Natural killer cell treated with Interleukin-12 subunit alpha and Interleukin-12 subunit beta and Interleukin-15 and Interleukin-18, amount 100 ng/mL, for 72 hours (primary cell): ENCODE results near the gene WDFY2. TPM values are rescaled to one million over a fixed set of nuclear protein-coding genes. Genes with fewer than 3 reads are reported as not detected.
A peak's percentile ranks its signal among the peaks of the same experiment; 100 is the strongest.

Experiments used
- ATAC-seq, 2 donors: fragments of 150-1000 bp; cut with Tn5 transposase in 1 of 2; sonication (Bioruptor Pico), chemical (Tn5 transposase) in 1 of 2; 2 replicates each; pipeline ENCODE4 v1.10.0; 2021
- DNase-seq: peaks from one replicate; pipeline ENCODE4 v3.0.0; 2022; ENCODE audit warnings: low spot score
- H3K27ac Mint-ChIP-seq, 2 donors: 1 replicate in 1 of 2; 2 replicates in 1 of 2; pipeline ENCODE4 v1.8.0; 2022; ENCODE audit warnings: mixed read lengths in 2 of 2, mild to moderate bottlenecking in 1 of 2, moderate library complexity in 1 of 2
- H3K27me3 Mint-ChIP-seq, 2 donors: 1 replicate in 1 of 2; 2 replicates in 1 of 2; pipeline ENCODE4 v1.8.0; 2022; ENCODE audit warnings: mixed read lengths in 2 of 2
- H3K36me3 Mint-ChIP-seq: one replicate; pipeline ENCODE4 v1.8.0; 2022; ENCODE audit warnings: mixed read lengths
- H3K4me1 Mint-ChIP-seq, 2 donors: 1 replicate in 1 of 2; 2 replicates in 1 of 2; pipeline ENCODE4 v1.8.0; 2022; ENCODE audit warnings: low read depth in 2 of 2, mixed read lengths in 2 of 2, mild to moderate bottlenecking in 1 of 2
- H3K4me3 Mint-ChIP-seq: one replicate; pipeline ENCODE4 v1.8.0; 2022; ENCODE audit warnings: mixed read lengths
- H3K9me3 Mint-ChIP-seq: 2 replicates; pipeline ENCODE4 v1.8.0; 2022; ENCODE audit warnings: mixed read lengths
- total RNA-seq, 2 donors: library from RNA; stranded (reverse); gene quantifications; one replicate each; pipeline ENCODE4 v1.2.3, GENCODE V29; 2022

Gene WDFY2
- total RNA-seq, 2 donors from 2014 or later: 9.3 to 12.1 TPM

GRCh38 chr13:51771418-51772104, 187.3 kb downstream of the WDFY2 start:
- H3K36me3 Mint-ChIP-seq: no peaks in the 10 kb centered on the region
- peaks cover 0 to 4% of the 10 kb centered on the region in 2 donors for H3K4me1 Mint-ChIP-seq
- ATAC-seq (no peak), DNase-seq (no peak)
- H3K27ac Mint-ChIP-seq: no peak overlapping the region
- no peaks in the 10 kb centered on the region for H3K9me3 Mint-ChIP-seq
- no peak overlapping the region for H3K4me3 Mint-ChIP-seq
- H3K27me3 Mint-ChIP-seq: no peaks in the 10 kb centered on the region

- Mint-ChIP-seq H3K27ac (no peak overlapping the region), H3K27me3 (no peaks in the 10 kb centered on the region), H3K36me3 (no peaks in the 10 kb centered on the region), H3K4me3 (no peak overlapping the region), H3K4me1 (peaks cover 0 to 4% of the 10 kb centered on the region in 2 donors), H3K9me3 (no peaks in the 10 kb centered on the region)
- no peak for DNase-seq
- no peak for ATAC-seq
Observed at GRCh38 chr13:51772105-51772455, 187.8 kb downstream of the WDFY2 start.

- DNase-seq (no peak), ATAC-seq (no peak)
- no peaks in the 10 kb centered on the region for H3K9me3 Mint-ChIP-seq
- peaks cover 0 to 4% of the 10 kb centered on the region in 2 donors for H3K4me1 Mint-ChIP-seq
- no peaks in the 10 kb centered on the region for H3K27me3 Mint-ChIP-seq
- H3K4me3 Mint-ChIP-seq: no peak overlapping the region
- no peak overlapping the region for H3K27ac Mint-ChIP-seq
- no peaks in the 10 kb centered on the region for H3K36me3 Mint-ChIP-seq
Observed at GRCh38 chr13:51772781-51773180, 188.5 kb downstream of the WDFY2 start.

- Mint-ChIP-seq H3K4me3 (no peak overlapping the region), H3K27me3 (no peaks in the 10 kb centered on the region), H3K4me1 (no peaks in the 10 kb centered on the region), H3K9me3 (no peaks in the 10 kb centered on the region), H3K36me3 (no peaks in the 10 kb centered on the region), H3K27ac (no peak overlapping the region)
- DNase-seq (no peak), ATAC-seq (no peak)
Observed at GRCh38 chr13:51773515-51773914, 189.3 kb downstream of the WDFY2 start.

- Mint-ChIP-seq H3K27me3 (no peaks in the 10 kb centered on the region), H3K9me3 (no peaks in the 10 kb centered on the region), H3K27ac (no peak overlapping the region), H3K36me3 (no peaks in the 10 kb centered on the region), H3K4me3 (no peak overlapping the region), H3K4me1 (peaks cover 0 to 2% of the 10 kb centered on the region in 2 donors)
- DNase-seq: no peak
- ATAC-seq: no peak
Observed at GRCh38 chr13:51776179-51776578, 191.9 kb downstream of the WDFY2 start.

- ATAC-seq: no peak
- no peak for DNase-seq
- H3K36me3 Mint-ChIP-seq: no peaks in the 10 kb centered on the region
- no peak overlapping the region for H3K4me3 Mint-ChIP-seq
- peaks cover 0 to 5% of the 10 kb centered on the region in 2 donors for H3K4me1 Mint-ChIP-seq
- no peaks in the 10 kb centered on the region for H3K9me3 Mint-ChIP-seq
- H3K27me3 Mint-ChIP-seq: no peaks in the 10 kb centered on the region
- H3K27ac Mint-ChIP-seq: no peak overlapping the region
Observed at GRCh38 chr13:51777921-51778320, 193.7 kb downstream of the WDFY2 start.

- Mint-ChIP-seq H3K9me3 (no peaks in the 10 kb centered on the region), H3K4me1 (peaks cover 0 to 5% of the 10 kb centered on the region in 2 donors), H3K4me3 (no peak overlapping the region), H3K27me3 (no peaks in the 10 kb centered on the region), H3K27ac (no peak overlapping the region), H3K36me3 (no peaks in the 10 kb centered on the region)
- DNase-seq: no peak
- no peak for ATAC-seq
Observed at GRCh38 chr13:51778392-51778791, 194.1 kb downstream of the WDFY2 start.

- ATAC-seq (no peak), DNase-seq (no peak)
- no peaks in the 10 kb centered on the region for H3K9me3 Mint-ChIP-seq
- no peak overlapping the region for H3K4me3 Mint-ChIP-seq
- H3K36me3 Mint-ChIP-seq: no peaks in the 10 kb centered on the region
- peaks cover 0 to 5% of the 10 kb centered on the region in 2 donors for H3K4me1 Mint-ChIP-seq
- H3K27me3 Mint-ChIP-seq: no peaks in the 10 kb centered on the region
- H3K27ac Mint-ChIP-seq: no peak overlapping the region
Observed at GRCh38 chr13:51780099-51780498, 195.8 kb downstream of the WDFY2 start.

GRCh38 chr13:51781246-51782022, 197.2 kb downstream of the WDFY2 start:
- peaks cover 0 to 5% of the 10 kb centered on the region in 2 donors for H3K4me1 Mint-ChIP-seq
- H3K9me3 Mint-ChIP-seq: no peaks in the 10 kb centered on the region
- no peak overlapping the region for H3K4me3 Mint-ChIP-seq
- ATAC-seq (peak in 1 of 2 donors; percentile 45), DNase-seq (no peak)
- no peak overlapping the region for H3K27ac Mint-ChIP-seq
- no peaks in the 10 kb centered on the region for H3K36me3 Mint-ChIP-seq
- H3K27me3 Mint-ChIP-seq: no peaks in the 10 kb centered on the region

- ATAC-seq (peak in 1 of 2 donors; percentile 15), DNase-seq (no peak)
- Mint-ChIP-seq H3K27me3 (no peaks in the 10 kb centered on the region), H3K4me3 (no peak overlapping the region), H3K27ac (no peak overlapping the region), H3K36me3 (no peaks in the 10 kb centered on the region), H3K4me1 (peaks cover 0 to 5% of the 10 kb centered on the region in 2 donors), H3K9me3 (no peaks in the 10 kb centered on the region)
Observed at GRCh38 chr13:51782026-51782710, 197.9 kb downstream of the WDFY2 start.

- Mint-ChIP-seq H3K9me3 (no peaks in the 10 kb centered on the region), H3K36me3 (no peaks in the 10 kb centered on the region), H3K4me3 (no peak overlapping the region), H3K27me3 (no peaks in the 10 kb centered on the region), H3K27ac (no peak overlapping the region), H3K4me1 (peaks cover 0 to 5% of the 10 kb centered on the region in 2 donors)
- ATAC-seq (no peak), DNase-seq (no peak)
Observed at GRCh38 chr13:51783428-51784094, 199.3 kb downstream of the WDFY2 start.

GRCh38 chr13:51784097-51784496, 199.8 kb downstream of the WDFY2 start:
- H3K9me3 Mint-ChIP-seq: no peaks in the 10 kb centered on the region
- peaks cover 0 to 5% of the 10 kb centered on the region in 2 donors for H3K4me1 Mint-ChIP-seq

GRCh38 chr13:51785712-51786424, 201.6 kb downstream of the WDFY2 start:
- Mint-ChIP-seq H3K36me3 (no peaks in the 10 kb centered on the region), H3K27me3 (no peaks in the 10 kb centered on the region), H3K9me3 (no peaks in the 10 kb centered on the region), H3K4me3 (no peak overlapping the region), H3K27ac (no peak overlapping the region), H3K4me1 (peaks cover 0 to 3% of the 10 kb centered on the region in 2 donors)
- ATAC-seq (peak in 1 of 2 donors; percentile 9), DNase-seq (no peak)

More at GRCh38 chr13:51784097-51784496, 199.8 kb downstream of the WDFY2 start:
- H3K36me3 Mint-ChIP-seq: no peaks in the 10 kb centered on the region
- H3K27ac Mint-ChIP-seq: no peak overlapping the region
- no peaks in the 10 kb centered on the region for H3K27me3 Mint-ChIP-seq
- no peak overlapping the region for H3K4me3 Mint-ChIP-seq
- ATAC-seq: no peak
- no peak for DNase-seq
